H1 (cell line): ENCODE data around the gene RNASE13. TPM values are rescaled to one million over a fixed set of nuclear protein-coding genes. Genes with fewer than 3 reads are reported as not detected.

Experiments
- CTCF ChIA-PET: fragments of 300-600 bp; sonication (Branson Sonifier 250); formaldehyde crosslinking; loops from one replicate; lab custom pipeline; 2021; ENCODE audit not compliant: partially characterized antibody; lab: Charles Lee
- POLR2A ChIA-PET: fragments of 300-600 bp; sonication (Branson Sonifier 250); formaldehyde crosslinking; loops from one replicate; lab custom pipeline; 2021; ENCODE audit warnings: inconsistent platforms; ENCODE audit not compliant: partially characterized antibody; lab: Charles Lee
- DNase-seq, 2 experiments: peaks; one replicate each; pipeline versions ENCODE4 v3.0.0 to v3.0.0-alpha.2; 2010 to 2022; ENCODE audit warnings: low spot score in 2 of 2, low read depth in 1 of 2, mixed read lengths in 1 of 2
- FAIRE-seq: peaks from 2 replicates; lab custom pipeline; 2011; peaks lifted over from hg19 to GRCh38; lab: Jason Lieb, UNC
- H2AFZ ChIP-seq: 2 replicates; pipeline ENCODE4 v1.8.1; 2012; ENCODE audit warnings: low read length, inconsistent platforms
- H2AK5ac ChIP-seq: 2 replicates; pipeline ENCODE4 v1.6.1; 2013; ENCODE audit warnings: low read depth, low read length
- H2BK120ac ChIP-seq: replicated peaks from 2 replicates; pipeline ENCODE3; 2013; ENCODE audit warnings: low read depth, low read length, inconsistent platforms
- H2BK12ac ChIP-seq: 2 replicates; pipeline ENCODE4 v1.6.1; 2013; ENCODE audit warnings: low read depth, low read length
- H2BK15ac ChIP-seq: 2 replicates; pipeline ENCODE4 v1.6.1; 2013; ENCODE audit warnings: low read length
- H2BK20ac ChIP-seq: 2 replicates; pipeline ENCODE4 v1.6.1; 2013; ENCODE audit warnings: low read length
- H2BK5ac ChIP-seq: 2 replicates; pipeline ENCODE4 v1.6.1; 2013; ENCODE audit warnings: low read depth, low read length
- H3K14ac ChIP-seq: 2 replicates; pipeline ENCODE4 v1.6.1; 2013; ENCODE audit warnings: inconsistent platforms; ENCODE audit not compliant: insufficient read length
- H3K18ac ChIP-seq: 2 replicates; pipeline ENCODE4 v1.6.1; 2013; ENCODE audit warnings: low read length; ENCODE audit errors: extremely low read depth
- H3K23ac ChIP-seq: 2 replicates; pipeline ENCODE4 v1.6.1; 2013; ENCODE audit warnings: inconsistent platforms; ENCODE audit not compliant: insufficient read length
- H3K23me2 ChIP-seq: 2 replicates; pipeline ENCODE4 v1.6.1; 2013; ENCODE audit warnings: low read depth, low read length
- H3K27ac ChIP-seq: 2 replicates; pipeline ENCODE4 v1.6.1; 2011; ENCODE audit warnings: low read depth, low read length, inconsistent platforms
- H3K27me3 ChIP-seq, 4 experiments: replicated peaks in 1 of 4; 1 replicate in 1 of 4; 2 replicates in 3 of 4; pipeline versions ENCODE4 v1.6.1 to v1.8.1; 2011 to 2013; ENCODE audit warnings: low read length in 3 of 4, mild to moderate bottlenecking in 3 of 4, inconsistent platforms in 2 of 4, mixed read lengths in 2 of 4, moderate library complexity in 1 of 4; ENCODE audit not compliant: control insufficient read depth in 3 of 4, insufficient read depth in 3 of 4; ENCODE audit errors: extremely low read depth in 1 of 4
- H3K36me3 ChIP-seq, 4 experiments: 2 replicates each; pipeline versions ENCODE4 v1.6.1 to v1.8.1; 2011 to 2013; ENCODE audit warnings: mild to moderate bottlenecking in 4 of 4, low read length in 3 of 4, moderate library complexity in 2 of 4, control low read depth in 1 of 4, inconsistent platforms in 1 of 4; ENCODE audit not compliant: insufficient read depth in 4 of 4, control insufficient read depth in 2 of 4
- H3K4ac ChIP-seq: replicated peaks from 2 replicates; pipeline ENCODE3; 2013; ENCODE audit warnings: low read length, low read depth, mixed read lengths, inconsistent platforms; ENCODE audit not compliant: insufficient read length
- H3K4me1 ChIP-seq, 4 experiments: replicated peaks in 1 of 4; 1 replicate in 1 of 4; 2 replicates in 3 of 4; pipeline versions ENCODE4 v1.6.1 to v1.8.1; 2011 to 2013; ENCODE audit warnings: low read length in 3 of 4, inconsistent platforms in 2 of 4, mixed read lengths in 1 of 4; ENCODE audit not compliant: insufficient read depth in 4 of 4, control insufficient read depth in 3 of 4
- H3K4me2 ChIP-seq, 2 experiments: 2 replicates each; pipeline versions ENCODE4 v1.6.1 to v1.8.1; 2011 to 2013; ENCODE audit warnings: low read depth in 2 of 2, low read length in 2 of 2, control low read depth in 1 of 2, inconsistent platforms in 1 of 2, mild to moderate bottlenecking in 1 of 2; ENCODE audit not compliant: insufficient read depth in 1 of 2
- H3K4me3 ChIP-seq, 4 experiments: fragments of 200-600, 300-600 bp in 1 of 4; sonication (generic), shearing (Covaris generic), sonication (Bioruptor Twin) in 1 of 4; 2 replicates each; pipeline versions ENCODE4 v1.5.1 to v1.8.1; 2011 to 2016; ENCODE audit warnings: low read length in 4 of 4, low read depth in 3 of 4, control low read depth in 2 of 4, inconsistent platforms in 2 of 4, mild to moderate bottlenecking in 2 of 4, mixed read lengths in 1 of 4, moderate library complexity in 1 of 4; ENCODE audit not compliant: insufficient read depth in 2 of 4; ENCODE audit errors: extremely low read depth in 1 of 4
- H3K56ac ChIP-seq: replicated peaks from 2 replicates; pipeline ENCODE3; 2013; ENCODE audit warnings: low read depth, mild to moderate bottlenecking, mixed read lengths, low read length, inconsistent platforms; ENCODE audit not compliant: insufficient read length
- H3K79me1 ChIP-seq: 2 replicates; pipeline ENCODE4 v1.6.1; 2013; ENCODE audit warnings: low read depth, low read length, control low read depth
- H3K79me2 ChIP-seq, 2 experiments: 2 replicates each; pipeline versions ENCODE4 v1.6.1 to v1.8.1; 2012 to 2013; ENCODE audit warnings: low read length in 2 of 2, mild to moderate bottlenecking in 2 of 2, inconsistent platforms in 1 of 2; ENCODE audit not compliant: insufficient read depth in 2 of 2, control insufficient read depth in 1 of 2
- H3K9ac ChIP-seq, 4 experiments: replicated peaks in 1 of 4; 1 replicate in 1 of 4; 2 replicates in 3 of 4; pipeline versions ENCODE4 v1.6.1 to v1.8.1; 2011 to 2013; ENCODE audit warnings: low read depth in 3 of 4, low read length in 3 of 4, control low read depth in 2 of 4, mild to moderate bottlenecking in 2 of 4, moderate library complexity in 2 of 4, inconsistent platforms in 1 of 4; ENCODE audit errors: extremely low read depth in 1 of 4
- H3K9me3 ChIP-seq, 2 experiments: 2 replicates each; pipeline versions ENCODE4 v1.6.1 to v1.8.1; 2012 to 2013; ENCODE audit warnings: mild to moderate bottlenecking in 2 of 2, moderate library complexity in 2 of 2, control low read depth in 1 of 2, inconsistent platforms in 1 of 2, low read depth in 1 of 2, low read length in 1 of 2, mixed read lengths in 1 of 2; ENCODE audit not compliant: insufficient read depth in 2 of 2
- H4K20me1 ChIP-seq, 2 experiments: replicated peaks in 1 of 2; 2 replicates each; pipeline versions ENCODE3 to v1.8.1; 2011 to 2013; ENCODE audit warnings: inconsistent platforms in 2 of 2, low read length in 2 of 2, mild to moderate bottlenecking in 1 of 2; ENCODE audit not compliant: insufficient read depth in 2 of 2, control insufficient read depth in 1 of 2
- H4K5ac ChIP-seq: 2 replicates; pipeline ENCODE4 v1.6.1; 2013; ENCODE audit warnings: low read length, low read depth, mixed read lengths, inconsistent platforms; ENCODE audit not compliant: insufficient read length
- H4K8ac ChIP-seq: 2 replicates; pipeline ENCODE4 v1.8.0; 2013; ENCODE audit warnings: mild to moderate bottlenecking, moderate library complexity, low read length, inconsistent platforms; ENCODE audit not compliant: insufficient read depth; ENCODE audit errors: extremely low read depth
- H4K91ac ChIP-seq: replicated peaks from 2 replicates; pipeline ENCODE3; 2013; ENCODE audit warnings: low read length, mixed read lengths, inconsistent platforms; ENCODE audit not compliant: insufficient read length
- EGR1 ChIP-seq: IDR thresholded peaks from 2 replicates; pipeline ENCODE4 v1.6.1; 2011; ENCODE audit warnings: low read depth, low read length, borderline replicate concordance
- KDM4A ChIP-seq: IDR thresholded peaks from one replicate; pipeline ENCODE4 v1.7.1; 2012; ENCODE audit warnings: low read depth, mild to moderate bottlenecking, moderate library complexity, low read length, inconsistent platforms; ENCODE audit not compliant: severe bottlenecking
- NRF1 ChIP-seq: IDR thresholded peaks from 2 replicates; pipeline ENCODE4 v1.6.1; 2011; ENCODE audit warnings: mild to moderate bottlenecking, low read depth, low read length, improper control_type of control experiment
- SIN3A ChIP-seq, 2 experiments: IDR thresholded peaks in 1 of 2; conservative IDR thresholded peaks in 1 of 2; 2 replicates each; pipeline ENCODE4 v1.6.1; 2011 to 2012; ENCODE audit warnings: low read length in 2 of 2, improper control_type of control experiment in 1 of 2, low read depth in 1 of 2, mild to moderate bottlenecking in 1 of 2
- SP2 ChIP-seq: IDR thresholded peaks from 2 replicates; pipeline ENCODE4 v1.6.1; 2012; ENCODE audit warnings: mild to moderate bottlenecking, low read length, inconsistent platforms
- TAF7 ChIP-seq: optimal IDR thresholded peaks from 2 replicates; pipeline ENCODE3; 2011; ENCODE audit warnings: low read depth, mild to moderate bottlenecking, inconsistent platforms, low read length, moderate library complexity, borderline replicate concordance
- WGBS, 2 experiments: shearing (Covaris generic) in 1 of 2; methylation state at CpG; one replicate each; pipeline versions ENCODE4 v1.1.6 to v1.1.7; 2013 to 2015; ENCODE audit warnings: low lambda C conversion rate in 2 of 2, mixed read lengths in 2 of 2, inconsistent platforms in 1 of 2, low coverage in 1 of 2, missing lambda C conversion rate in 1 of 2; ENCODE audit not compliant: insufficient replicate concordance in 2 of 2, insufficient coverage in 1 of 2, insufficient read length in 1 of 2; ENCODE audit errors: extremely low coverage in 1 of 2, missing lambda C conversion rate in 1 of 2; 5-methylcytosine and 5-hydroxymethylcytosine counted together
- polyA plus RNA-seq, 7 experiments: library from polyadenylated mRNA; depleted of rRNA in 3 of 7; stranded (reverse) in 5 of 7; unstranded in 2 of 7; fragments of >200 nt in 5 of 7; fragments of 200-250 nt in 2 of 7; gene quantifications; 1 replicate in 5 of 7; 2 replicates in 1 of 7; 4 replicates in 1 of 7; pipeline versions ENCODE4 v1.2.1 to v1.2.3, GENCODE V29; 2011 to 2013; ENCODE audit warnings: missing spikeins in 2 of 7, mixed read lengths in 2 of 7
- total RNA-seq: library from RNA; stranded (reverse); fragmentation: NEBNext Ultra II Directional; extraction: Animal tissue kit (Norgen Biotek cat#: 25700); gene quantifications from 2 replicates; pipeline ENCODE4 v1.2.1, GENCODE V29; 2021
- TF ChIP-seq, protein P1 (sequence below): IDR thresholded peaks from 2 replicates; pipeline ENCODE4 v1.6.1; 2012; ENCODE audit warnings: low read length, inconsistent platforms
- TF ChIP-seq, protein P2 (sequence below): IDR thresholded peaks from 2 replicates; pipeline ENCODE4 v1.6.1; 2012; ENCODE audit warnings: inconsistent platforms
- TF ChIP-seq, protein P3 (sequence below): IDR thresholded peaks from 2 replicates; pipeline ENCODE4 v1.6.1; 2012; ENCODE audit warnings: inconsistent platforms

RNASE13 gene
- total and polyA plus RNA-seq, 2 of the 8 experiments (the other 6 are each of a cell fraction or from before 2014, with no cell fraction given): not detected

DNA sequence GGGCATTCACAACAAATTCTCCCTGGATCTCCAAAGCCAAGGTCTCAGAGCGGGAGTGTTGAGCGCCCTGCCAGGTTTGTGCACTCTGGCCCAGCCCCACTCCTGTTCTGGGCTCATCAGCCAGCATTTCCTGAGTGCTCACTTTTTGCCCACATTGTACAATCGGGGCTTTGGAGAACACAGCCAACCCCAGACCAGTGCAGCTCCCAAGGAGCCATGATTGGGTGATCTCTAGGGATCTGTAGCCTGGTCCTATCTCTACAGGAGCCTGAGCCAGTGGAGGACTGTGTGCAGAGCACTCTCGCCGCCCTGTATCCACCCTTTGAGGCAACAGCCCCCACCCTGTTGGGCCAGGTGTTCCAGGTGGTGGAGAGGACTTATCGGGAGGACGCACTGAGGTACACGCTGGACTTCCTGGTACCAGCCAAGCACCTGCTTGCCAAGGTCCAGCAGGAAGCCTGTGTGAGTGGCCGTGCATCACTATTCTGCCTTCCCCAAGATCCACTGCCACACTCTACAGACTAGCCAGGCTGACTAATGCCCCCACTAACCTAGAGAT, 38.3 kb upstream of the RNASE13 start:
- Histone ChIP-seq H3K4ac (no peak overlapping the region), H2BK15ac (no peak overlapping the region), H2BK5ac (no peak overlapping the region), H3K27me3 (peaks cover 0 to 4% (median 0%) of the 10 kb centered on the region in 4 experiments; a peak in 2 of 7 replicates), H3K14ac (no peak overlapping the region), H3K79me2 (peaks cover 0 to 13% of the 10 kb centered on the region in 2 experiments; a peak in 2 of 4 replicates), H3K4me3 (no peak overlapping the region), H4K5ac (no peak overlapping the region), H3K23me2 (peaks cover 25% of the 10 kb centered on the region; the same call in 1 of the 2 replicates), H4K8ac (no peak overlapping the region; the same call in 1 of the 2 replicates), H3K9me3 (no peaks in the 10 kb centered on the region), H3K56ac (no peak overlapping the region), H3K79me1 (no peaks in the 10 kb centered on the region; the same call in none of the 2 replicates), H3K4me1 (peaks cover 3 to 14% (median 7%) of the 10 kb centered on the region in 4 experiments), H4K20me1 (peaks cover 2 to 5% of the 10 kb centered on the region in 2 experiments), H2AK5ac (no peak overlapping the region), H3K23ac (no peak overlapping the region), H3K4me2 (peak overlapping the region in 1 of 2 experiments; percentile 94; a peak in 1 of 4 replicates), H3K36me3 (peaks cover 29 to 41% (median 38%) of the 10 kb centered on the region in 4 experiments), H2BK120ac (no peak overlapping the region), H2BK20ac (no peak overlapping the region), H3K9ac (no peak overlapping the region), H4K91ac (no peak overlapping the region), H3K18ac (no peak overlapping the region), H2AFZ (no peak overlapping the region), H2BK12ac (no peak overlapping the region), H3K27ac (no peak overlapping the region)
- FAIRE-seq (no peak), DNase-seq (no peak)
- POLR2A ChIA-PET: interaction anchor here (2.4 to 12.4 kb wide), 4 partner anchors 11 to 30 kb away, joined by 17 to 245 read pairs (median 106); partner anchors contain the start of genes TMEM253 and ZNF219
- CTCF ChIA-PET: interaction anchor here (1.1 to 6.6 kb wide), 14 partner anchors 9 to 215 kb away, joined by 3 to 110 read pairs (median 14); partner anchors contain the start of genes NDRG2 and TMEM253
- 92% methylated on average over 9 of the region's 9 CpGs; no CpG with 5 or more reads in 1 of the 2 experiments for WGBS, 2 experiments
- TF ChIP-seq TAF7: no peak
- TF ChIP-seq, protein P1, sequence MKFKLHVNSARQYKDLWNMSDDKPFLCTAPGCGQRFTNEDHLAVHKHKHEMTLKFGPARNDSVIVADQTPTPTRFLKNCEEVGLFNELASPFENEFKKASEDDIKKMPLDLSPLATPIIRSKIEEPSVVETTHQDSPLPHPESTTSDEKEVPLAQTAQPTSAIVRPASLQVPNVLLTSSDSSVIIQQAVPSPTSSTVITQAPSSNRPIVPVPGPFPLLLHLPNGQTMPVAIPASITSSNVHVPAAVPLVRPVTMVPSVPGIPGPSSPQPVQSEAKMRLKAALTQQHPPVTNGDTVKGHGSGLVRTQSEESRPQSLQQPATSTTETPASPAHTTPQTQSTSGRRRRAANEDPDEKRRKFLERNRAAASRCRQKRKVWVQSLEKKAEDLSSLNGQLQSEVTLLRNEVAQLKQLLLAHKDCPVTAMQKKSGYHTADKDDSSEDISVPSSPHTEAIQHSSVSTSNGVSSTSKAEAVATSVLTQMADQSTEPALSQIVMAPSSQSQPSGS: no peak
- no peak for TF ChIP-seq EGR1
- TF ChIP-seq SIN3A (conservative IDR thresholded peaks at IDR 0.05 in 1 of 2, IDR thresholded peaks at IDR 0.05 in 1 of 2; ENCODE audit: low read depth in 1 of 2, low read length in 2 of 2): no peak
- TF ChIP-seq KDM4A: no peak
- no peak for TF ChIP-seq NRF1
- TF ChIP-seq, protein P2, sequence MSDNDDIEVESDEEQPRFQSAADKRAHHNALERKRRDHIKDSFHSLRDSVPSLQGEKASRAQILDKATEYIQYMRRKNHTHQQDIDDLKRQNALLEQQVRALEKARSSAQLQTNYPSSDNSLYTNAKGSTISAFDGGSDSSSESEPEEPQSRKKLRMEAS: no peak
- TF ChIP-seq SP2: no peak
- TF ChIP-seq, protein P3, sequence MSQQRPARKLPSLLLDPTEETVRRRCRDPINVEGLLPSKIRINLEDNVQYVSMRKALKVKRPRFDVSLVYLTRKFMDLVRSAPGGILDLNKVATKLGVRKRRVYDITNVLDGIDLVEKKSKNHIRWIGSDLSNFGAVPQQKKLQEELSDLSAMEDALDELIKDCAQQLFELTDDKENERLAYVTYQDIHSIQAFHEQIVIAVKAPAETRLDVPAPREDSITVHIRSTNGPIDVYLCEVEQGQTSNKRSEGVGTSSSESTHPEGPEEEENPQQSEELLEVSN: no peak
